Prostate gland (tissue), 2 donors: ENCODE data around the gene XAB2. TPM values are rescaled to one million over a fixed set of nuclear protein-coding genes. Genes with fewer than 3 reads are reported as not detected.
"Not testable (repeated sequence)": the region's sequence is repeated elsewhere in the genome, so short reads cannot be mapped to it uniquely, and the experiment has no call there.

Experiments used
- DNase-seq: peaks from one replicate; pipeline ENCODE4 v3.0.0-alpha.2; 2019; ENCODE audit warnings: low spot score
- H3K27ac ChIP-seq, 2 donors: fragments of 200-600 bp; sonication (generic); 2 replicates each; pipeline ENCODE4 v1.5.1; 2017 to 2019
- H3K27me3 ChIP-seq: fragments of 200-600 bp; sonication (generic); replicated peaks from 2 replicates; pipeline ENCODE4 v1.5.1; 2019; ENCODE audit not compliant: insufficient read depth
- H3K36me3 ChIP-seq, 2 donors: fragments of 200-600 bp; sonication (generic); 1 replicate in 1 of 2; 2 replicates in 1 of 2; pipeline versions ENCODE4 v1.5.1 to v1.8.1; 2017 to 2019
- H3K4me1 ChIP-seq: fragments of 200-600 bp; sonication (generic); replicated peaks from 2 replicates; pipeline ENCODE4 v1.5.1; 2019
- H3K4me3 ChIP-seq, 2 donors: fragments of 200-600 bp; sonication (generic); 2 replicates each; pipeline ENCODE4 v1.5.1; 2017 to 2019
- H3K9me3 ChIP-seq: fragments of 200-600 bp; sonication (generic); 2 replicates; pipeline ENCODE4 v1.5.1; 2017
- CTCF ChIP-seq, 4 experiments: fragments of 200-600 bp in 2 of 4; fragments of 450-650 bp in 2 of 4; sonication (generic) in 2 of 4; IDR thresholded peaks; 1 replicate in 3 of 4; 2 replicates in 1 of 4; pipeline ENCODE4 v1.5.1; 2016 to 2019; ENCODE audit warnings: antibody characterized with exemption in 4 of 4, mild to moderate bottlenecking in 2 of 4, moderate library complexity in 2 of 4
- POLR2A ChIP-seq: fragments of 450-650 bp; IDR thresholded peaks from one replicate; pipeline ENCODE4 v1.6.1; 2016; ENCODE audit warnings: antibody characterized with exemption, mild to moderate bottlenecking
- POLR2AphosphoS5 ChIP-seq: sonication (generic); formaldehyde crosslinking; IDR thresholded peaks from one replicate; pipeline ENCODE4 v1.6.1; 2017; ENCODE audit warnings: antibody characterized with exemption
- WGBS: methylation state at CpG from one replicate; pipeline ENCODE4 v1.1.5; 2018; 5-methylcytosine and 5-hydroxymethylcytosine counted together
- intact Hi-C: fragments of 100-400 bp; cut with DNase I; formaldehyde crosslinking; loops from one replicate; pipeline ENCODE4 v1.14.2; 2022
- total RNA-seq, 2 donors: library from RNA; depleted of rRNA; stranded (reverse); fragments of >200 nt; gene quantifications; one replicate each; pipeline ENCODE4 v1.1.0, GENCODE V29; 2016

XAB2 gene
- total RNA-seq, 2 donors from 2014 or later: 53.6 to 115 TPM

- no peak overlapping the region for H3K4me3 ChIP-seq
- no peaks in the 10 kb centered on the region for H3K9me3 ChIP-seq
- no peaks in the 10 kb centered on the region for H3K36me3 ChIP-seq
- WGBS: 83% methylated on average over 8 of the region's 8 CpGs
- no peak for TF ChIP-seq CTCF (IDR thresholded peaks at IDR 0.05)
- TF ChIP-seq POLR2A: no peak
- no peak for TF ChIP-seq POLR2AphosphoS5
- intact Hi-C loops: no loop called here
- H3K27ac ChIP-seq: no peak overlapping the region
- H3K27me3 ChIP-seq: no peaks in the 10 kb centered on the region
- DNase-seq: no peak
- no peaks in the 10 kb centered on the region for H3K4me1 ChIP-seq
These were observed 17.0 kb upstream of the XAB2 start for GRCh38 chr19:7646426-7646700.

DNA sequence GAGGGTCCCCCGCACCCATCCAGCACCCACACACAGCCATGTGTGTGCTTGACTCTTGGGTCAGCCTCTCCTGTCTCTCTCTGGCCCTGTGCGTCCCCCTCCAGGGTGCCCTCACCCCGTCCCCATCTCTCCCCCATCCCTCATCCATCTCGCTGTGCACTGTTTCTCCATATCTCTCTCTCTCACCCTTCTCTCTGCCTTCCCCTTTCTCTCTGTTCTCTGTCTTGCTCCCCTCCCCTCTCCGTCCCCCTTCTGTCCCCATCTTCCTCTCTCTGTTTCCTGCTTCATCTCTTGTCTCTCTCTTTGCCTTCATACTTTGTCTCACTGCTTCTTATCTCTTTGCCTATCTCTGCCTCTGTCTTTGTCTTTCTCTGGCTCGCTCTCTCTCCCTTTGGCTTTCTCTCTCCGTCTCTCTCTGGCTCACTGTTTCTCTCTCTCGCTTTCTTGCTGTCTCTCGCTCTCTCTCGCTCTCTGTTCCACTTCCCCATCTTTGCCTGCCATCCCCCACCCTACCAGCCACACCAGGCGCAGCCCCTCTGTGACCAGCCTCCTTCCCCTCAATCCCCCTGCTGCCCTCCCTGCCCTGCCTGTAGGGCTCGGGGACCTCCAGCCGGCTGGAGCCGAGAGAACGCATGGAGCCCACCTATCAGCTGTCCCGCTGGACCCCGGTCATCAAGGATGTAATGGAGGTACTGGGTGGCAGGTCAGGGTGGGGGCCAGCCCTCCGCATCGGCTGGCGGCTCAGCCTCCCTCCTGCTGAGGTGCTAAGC is 16.5 kb upstream of the XAB2 start:
- H3K27ac ChIP-seq: no peak overlapping the region
- no peaks in the 10 kb centered on the region for H3K27me3 ChIP-seq
- DNase-seq: no peak
- WGBS: 68% methylated on average over 20 of the region's 20 CpGs
- H3K36me3 ChIP-seq: no peaks in the 10 kb centered on the region
- H3K9me3 ChIP-seq: no peaks in the 10 kb centered on the region
- H3K4me1 ChIP-seq: no peaks in the 10 kb centered on the region
- H3K4me3 ChIP-seq: no peak overlapping the region
- TF ChIP-seq CTCF (IDR thresholded peaks at IDR 0.05) (no peak), POLR2AphosphoS5 (no peak), POLR2A (no peak)
- intact Hi-C loops: no loop called here

- H3K9me3 ChIP-seq: no peaks in the 10 kb centered on the region
- H3K27ac ChIP-seq: no peak overlapping the region
- H3K36me3 ChIP-seq: no peaks in the 10 kb centered on the region
- DNase-seq: no peak
- H3K4me3 ChIP-seq: no peak overlapping the region
- 91% methylated on average over 14 of the region's 14 CpGs for WGBS
- H3K4me1 ChIP-seq: no peaks in the 10 kb centered on the region
- no peaks in the 10 kb centered on the region for H3K27me3 ChIP-seq
- intact Hi-C loops: no loop called here
- TF ChIP-seq POLR2A (no peak), POLR2AphosphoS5 (no peak), CTCF (IDR thresholded peaks at IDR 0.05) (no peak)
These were observed 15.8 kb upstream of the XAB2 start for GRCh38 chr19:7645163-7645562.

DNA sequence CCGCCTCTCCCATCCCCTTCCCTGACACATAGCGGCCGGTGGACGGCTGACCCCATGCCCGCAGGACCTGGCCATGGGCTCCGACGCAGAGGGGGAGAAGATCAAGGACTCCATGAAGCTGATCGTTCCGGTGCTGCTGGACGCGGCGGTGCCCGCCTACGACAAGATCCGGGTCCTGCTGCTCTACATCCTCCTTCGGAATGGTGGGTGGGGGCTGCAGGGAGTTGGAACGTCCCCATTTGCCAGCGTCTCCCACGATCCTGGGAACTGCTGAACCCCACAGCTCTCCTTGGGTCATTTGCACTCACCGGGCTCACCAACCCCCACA is 15.2 kb upstream of the XAB2 start:
- 82% methylated on average over 4 of the region's 20 CpGs for WGBS
- H3K36me3 ChIP-seq: no peaks in the 10 kb centered on the region
- TF ChIP-seq CTCF (IDR thresholded peaks at IDR 0.05) (no peak), POLR2AphosphoS5 (no peak), POLR2A (no peak)

DNA sequence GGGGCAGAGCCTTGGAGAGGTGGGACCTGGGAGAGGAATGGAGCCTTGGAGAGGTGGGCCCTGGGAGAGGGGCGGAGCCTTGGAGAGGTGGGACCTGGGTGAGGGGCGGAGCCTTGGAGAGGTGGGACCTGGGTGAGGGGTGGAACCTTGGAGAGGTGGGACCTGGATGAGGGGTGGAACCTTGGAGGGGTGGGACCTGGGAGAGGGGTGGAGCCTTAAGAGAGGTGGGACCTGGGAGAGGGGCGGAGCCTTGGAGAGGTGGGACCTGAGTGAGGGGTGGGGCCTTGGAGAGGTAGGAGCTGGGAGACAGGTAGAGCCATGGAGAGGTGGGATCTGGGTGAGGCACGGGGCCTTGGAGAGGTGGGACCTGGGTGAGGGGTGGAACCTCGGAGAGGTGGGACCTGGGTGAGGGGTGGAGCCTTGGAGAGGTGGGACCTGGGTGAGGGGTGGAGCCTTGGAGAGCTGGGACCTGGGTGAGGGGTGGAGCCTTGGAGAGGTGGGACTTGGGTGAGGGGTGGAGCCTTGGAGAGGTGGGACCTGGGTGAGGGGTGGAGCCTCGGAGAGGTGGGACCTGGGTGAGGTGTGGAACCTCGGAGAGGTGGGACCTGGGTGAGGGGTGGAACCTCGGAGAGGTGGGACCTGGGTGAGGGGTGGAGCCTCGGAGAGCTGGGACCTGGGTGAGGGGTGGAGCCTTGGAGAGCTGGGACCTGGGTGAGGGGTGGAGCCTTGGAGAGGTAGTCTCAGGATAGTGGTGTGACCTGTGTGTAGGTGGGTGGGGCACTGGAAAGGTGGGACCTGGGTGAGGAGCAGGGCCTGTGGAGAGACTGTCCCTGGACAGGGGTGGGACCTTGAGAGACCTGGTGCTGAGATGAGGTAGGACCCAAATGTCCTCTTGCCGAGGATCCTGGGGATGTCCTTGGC is 14.5 kb upstream of the XAB2 start:
- H3K27ac ChIP-seq, H3K4me1 ChIP-seq, H3K4me3 ChIP-seq, H3K9me3 ChIP-seq, intact Hi-C loops, DNase-seq, H3K36me3 ChIP-seq, H3K27me3 ChIP-seq: not testable (repeated sequence)
- whole genome bisulfite sequencing: 64% methylated on average over 10 of the region's 10 CpGs

More for the DNA sequence above, 15.2 kb upstream of the XAB2 start:
- H3K4me1 ChIP-seq: no peaks in the 10 kb centered on the region
- no peaks in the 10 kb centered on the region for H3K9me3 ChIP-seq
- intact Hi-C loops: no loop called here
- no peak overlapping the region for H3K4me3 ChIP-seq
- no peak overlapping the region for H3K27ac ChIP-seq
- H3K27me3 ChIP-seq: no peaks in the 10 kb centered on the region
- no peak for DNase-seq
